ENCODE measurements around the gene FAM174C. TPM values are rescaled to one million over a fixed set of nuclear protein-coding genes. Genes with fewer than 3 reads are reported as not detected.

Gene FAM174C
- total and polyA plus RNA-seq, 2 of the 8 experiments (the other 6 are each of a cell fraction or from before 2014, with no cell fraction given): 44.5 to 125 TPM

DNA sequence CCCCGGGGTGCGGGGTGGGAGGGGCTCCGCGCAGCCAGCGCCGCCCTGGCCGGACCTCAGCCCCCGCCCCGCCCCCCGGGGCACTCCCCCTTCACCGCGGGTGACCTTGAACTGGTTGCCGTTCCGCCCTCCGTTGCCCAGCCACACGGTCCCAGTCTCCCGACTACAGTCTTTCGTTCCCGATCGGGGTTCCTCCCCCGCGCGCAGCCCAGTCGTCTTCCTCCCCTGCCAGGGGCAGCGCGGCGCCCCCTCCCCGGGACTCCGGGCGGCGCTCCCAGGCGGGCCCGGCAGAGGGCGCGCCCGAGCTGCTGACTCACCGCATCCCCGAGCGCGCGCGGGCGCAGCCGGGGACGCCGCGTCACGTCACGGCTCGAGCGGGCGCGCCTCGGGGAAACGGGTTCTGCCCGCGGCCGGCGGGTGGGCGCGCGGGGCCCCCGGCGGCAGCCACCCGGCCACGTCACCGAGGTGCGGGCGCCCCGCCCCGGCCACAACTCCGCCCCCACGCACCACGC, 26.5 kb upstream of the FAM174C start (continued):
- TF ChIP-seq, protein P1, sequence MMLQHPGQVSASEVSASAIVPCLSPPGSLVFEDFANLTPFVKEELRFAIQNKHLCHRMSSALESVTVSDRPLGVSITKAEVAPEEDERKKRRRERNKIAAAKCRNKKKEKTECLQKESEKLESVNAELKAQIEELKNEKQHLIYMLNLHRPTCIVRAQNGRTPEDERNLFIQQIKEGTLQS (IDR thresholded peaks at IDR 0.05; ENCODE audit: insufficient read depth, low read depth, low read length): peak; percentile 22; the same call in 1 of the 2 replicates
- TF ChIP-seq POLR2A (IDR thresholded peaks at IDR 0.05; ENCODE audit: control extremely low read depth in 1 of 2, low read depth in 2 of 2, low read length in 2 of 2): peak in 1 of 2 experiments; percentile 63; a peak in 2 of 3 replicates
- TF ChIP-seq KDM4A (IDR thresholded peaks at IDR 0.05; ENCODE audit: low read depth, low read length, severe bottlenecking): peak; percentile 6
- no peak for TF ChIP-seq ASH2L (IDR thresholded peaks at IDR 0.05; ENCODE audit: low read length)
- no peak for TF ChIP-seq SIRT6 (IDR thresholded peaks at IDR 0.05; ENCODE audit: low read length)
- TF ChIP-seq HDAC2 (IDR thresholded peaks at IDR 0.05; ENCODE audit: borderline replicate concordance in 1 of 2, low read depth in 2 of 2, low read length in 2 of 2): peak; percentile 47 to 66; a peak in 2 of 4 replicates
- TF ChIP-seq TAF7 (optimal IDR thresholded peaks at IDR 0.05; ENCODE audit: borderline replicate concordance, low read depth, low read length): peak; percentile 56
- TF ChIP-seq, protein P2, sequence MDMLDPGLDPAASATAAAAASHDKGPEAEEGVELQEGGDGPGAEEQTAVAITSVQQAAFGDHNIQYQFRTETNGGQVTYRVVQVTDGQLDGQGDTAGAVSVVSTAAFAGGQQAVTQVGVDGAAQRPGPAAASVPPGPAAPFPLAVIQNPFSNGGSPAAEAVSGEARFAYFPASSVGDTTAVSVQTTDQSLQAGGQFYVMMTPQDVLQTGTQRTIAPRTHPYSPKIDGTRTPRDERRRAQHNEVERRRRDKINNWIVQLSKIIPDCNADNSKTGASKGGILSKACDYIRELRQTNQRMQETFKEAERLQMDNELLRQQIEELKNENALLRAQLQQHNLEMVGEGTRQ (IDR thresholded peaks at IDR 0.05; ENCODE audit: low read length): no peak
- peak; percentile 64; the same call in 1 of the 2 replicates for TF ChIP-seq MAFK (IDR thresholded peaks at IDR 0.05; ENCODE audit: low read depth, low read length)
- TF ChIP-seq TEAD4 (IDR thresholded peaks at IDR 0.05; ENCODE audit: low read depth, low read length): no peak
- peak; percentile 31; the same call in 1 of the 2 replicates for TF ChIP-seq EGR1 (IDR thresholded peaks at IDR 0.05; ENCODE audit: borderline replicate concordance, low read depth, low read length)
- no peak for TF ChIP-seq CBX5 (IDR thresholded peaks at IDR 0.05; ENCODE audit: low read depth, low read length)
- no peak for TF ChIP-seq SRF (IDR thresholded peaks at IDR 0.05; ENCODE audit: low read depth, low read length)
- no peak for TF ChIP-seq HDAC6 (IDR thresholded peaks at IDR 0.05; ENCODE audit: low read depth, low read length)
- TF ChIP-seq RFX5 (IDR thresholded peaks at IDR 0.05; ENCODE audit: borderline replicate concordance, low read depth, low read length): no peak
- no peak for TF ChIP-seq SAP30 (IDR thresholded peaks at IDR 0.05; ENCODE audit: insufficient read depth, insufficient replicate concordance, low read length)
- TF ChIP-seq POLR2AphosphoS5 (IDR thresholded peaks at IDR 0.05; ENCODE audit: low read depth, low read length): peak; percentile 79
- peak; percentile 33; the same call in 1 of the 2 replicates for TF ChIP-seq SUZ12 (IDR thresholded peaks at IDR 0.05; ENCODE audit: low read length)
- TF ChIP-seq ZNF274 (IDR thresholded peaks at IDR 0.05; ENCODE audit: borderline replicate concordance, extremely low read depth, low read length): no peak
- TF ChIP-seq, protein P3, sequence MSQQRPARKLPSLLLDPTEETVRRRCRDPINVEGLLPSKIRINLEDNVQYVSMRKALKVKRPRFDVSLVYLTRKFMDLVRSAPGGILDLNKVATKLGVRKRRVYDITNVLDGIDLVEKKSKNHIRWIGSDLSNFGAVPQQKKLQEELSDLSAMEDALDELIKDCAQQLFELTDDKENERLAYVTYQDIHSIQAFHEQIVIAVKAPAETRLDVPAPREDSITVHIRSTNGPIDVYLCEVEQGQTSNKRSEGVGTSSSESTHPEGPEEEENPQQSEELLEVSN (IDR thresholded peaks at IDR 0.05): no peak
- no peak for TF ChIP-seq GABPA (IDR thresholded peaks at IDR 0.05; ENCODE audit: borderline replicate concordance, insufficient read depth, low read length)
- no peak for TF ChIP-seq EZH2 (IDR thresholded peaks at IDR 0.05; ENCODE audit: low read depth, low read length, severe bottlenecking)

All from H1 (cell line).